ENCODE data around the gene CCDC122. TPM values are rescaled to one million over a fixed set of nuclear protein-coding genes. Genes with fewer than 3 reads are reported as not detected.

The CCDC122 gene
- not detected for polyA plus RNA-seq (2012; ENCODE audit: insufficient read length, low read depth)

GRCh38 chr13:43878892-43879754, at the start of gene CCDC122:
CCDC122 (minus strand) TSS chr13:43879740; CDS start chr13:43869376, 10,364 bp downstream.
- no peak for TF ChIP-seq SIN3A (IDR thresholded peaks at IDR 0.05; ENCODE audit: borderline replicate concordance, insufficient read depth, low read length)
- no peak for TF ChIP-seq POLR2AphosphoS5 (IDR thresholded peaks at IDR 0.05; ENCODE audit: low read depth, low read length)
- no peak for TF ChIP-seq FOXP2 (optimal IDR thresholded peaks at IDR 0.05; ENCODE audit: borderline replicate concordance, extremely low read depth, extremely low read length, insufficient read depth)
- TF ChIP-seq REST (IDR thresholded peaks at IDR 0.05; ENCODE audit: insufficient read depth in 1 of 2, low read depth in 2 of 2, low read length in 2 of 2): no peak
- TF ChIP-seq TAF1 (IDR thresholded peaks at IDR 0.05; ENCODE audit: borderline replicate concordance, insufficient read depth, low read length): no peak

DNA sequence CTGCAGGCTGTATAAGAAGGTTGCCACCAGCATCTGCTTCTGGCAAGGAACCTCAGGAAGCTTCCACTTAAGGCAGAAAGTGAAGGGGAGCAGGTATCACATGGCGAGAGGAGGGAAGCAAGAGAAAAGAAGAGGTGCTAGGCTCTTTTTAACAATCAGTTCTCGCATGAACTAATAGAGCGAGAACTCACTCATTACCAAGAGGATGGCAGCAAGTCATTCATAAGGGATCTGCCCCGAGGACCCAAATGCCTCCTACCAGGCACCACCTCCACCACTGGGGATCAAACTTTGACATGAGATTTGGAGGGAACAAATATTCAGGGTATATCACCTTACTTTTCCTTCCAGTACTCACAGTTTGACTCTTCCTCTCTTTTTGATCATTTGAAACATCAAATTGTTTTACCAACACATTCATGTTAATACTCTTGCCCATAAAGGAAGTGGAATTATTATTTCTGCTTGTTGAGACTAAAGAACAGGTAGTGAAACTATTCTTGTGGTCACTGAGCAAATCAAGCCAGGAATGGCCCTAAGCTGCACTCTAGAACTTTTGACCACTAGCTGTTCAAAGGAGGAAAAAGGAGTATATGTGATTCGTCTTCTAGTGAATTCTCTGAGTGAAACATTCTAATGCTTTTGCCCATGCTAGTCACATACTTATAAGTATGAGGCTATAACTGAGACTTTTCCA, 45.2 kb upstream of the CCDC122 start:
- no peak for TF ChIP-seq POLR2AphosphoS5 (IDR thresholded peaks at IDR 0.05; ENCODE audit: low read depth, low read length)
- TF ChIP-seq REST (IDR thresholded peaks at IDR 0.05; ENCODE audit: insufficient read depth in 1 of 2, low read depth in 2 of 2, low read length in 2 of 2): no peak
- TF ChIP-seq TAF1 (IDR thresholded peaks at IDR 0.05; ENCODE audit: borderline replicate concordance, insufficient read depth, low read length): no peak
- TF ChIP-seq SIN3A (IDR thresholded peaks at IDR 0.05; ENCODE audit: borderline replicate concordance, insufficient read depth, low read length): no peak
- no peak for TF ChIP-seq FOXP2 (optimal IDR thresholded peaks at IDR 0.05; ENCODE audit: borderline replicate concordance, extremely low read depth, extremely low read length, insufficient read depth)

DNA sequence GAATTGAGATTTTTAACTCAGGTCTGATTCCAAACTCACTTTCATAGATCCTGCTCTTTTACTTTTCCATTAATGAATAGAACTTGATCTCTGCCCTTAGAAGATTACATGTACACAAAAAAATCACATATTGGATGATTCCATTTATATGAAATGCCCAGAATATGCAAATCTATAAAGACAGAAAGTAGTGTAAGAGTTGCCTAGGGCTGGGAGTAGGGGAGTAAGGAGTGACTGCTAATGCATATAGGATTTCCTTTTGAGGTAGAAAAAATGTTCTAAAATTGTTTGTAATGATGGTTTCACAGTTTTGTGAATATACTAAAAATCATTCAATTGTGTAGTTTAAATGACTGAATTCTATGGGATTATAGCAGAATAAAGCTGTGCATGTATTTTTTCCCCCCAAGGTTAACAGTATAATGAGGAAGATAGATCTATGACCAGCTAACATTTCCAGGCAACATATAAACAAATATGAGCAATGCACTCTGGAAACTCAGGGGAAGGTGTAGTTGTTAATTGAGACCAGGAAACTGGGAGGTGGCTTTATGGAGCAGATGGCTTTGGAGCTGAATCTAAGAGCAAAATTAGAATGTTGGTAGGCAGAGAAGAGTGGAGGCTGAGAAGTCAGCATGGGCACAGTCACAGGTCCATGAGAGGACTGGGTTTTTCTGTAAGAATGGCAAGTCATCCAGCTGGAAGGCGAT, 41.6 kb upstream of the CCDC122 start:
- no peak for TF ChIP-seq FOXP2 (optimal IDR thresholded peaks at IDR 0.05; ENCODE audit: borderline replicate concordance, extremely low read depth, extremely low read length, insufficient read depth)
- TF ChIP-seq POLR2AphosphoS5 (IDR thresholded peaks at IDR 0.05; ENCODE audit: low read depth, low read length): no peak
- TF ChIP-seq REST (IDR thresholded peaks at IDR 0.05; ENCODE audit: insufficient read depth in 1 of 2, low read depth in 2 of 2, low read length in 2 of 2): no peak
- no peak for TF ChIP-seq SIN3A (IDR thresholded peaks at IDR 0.05; ENCODE audit: borderline replicate concordance, insufficient read depth, low read length)
- TF ChIP-seq TAF1 (IDR thresholded peaks at IDR 0.05; ENCODE audit: borderline replicate concordance, insufficient read depth, low read length): no peak

- TF ChIP-seq REST (IDR thresholded peaks at IDR 0.05; ENCODE audit: insufficient read depth in 1 of 2, low read depth in 2 of 2, low read length in 2 of 2): no peak
- TF ChIP-seq TAF1 (IDR thresholded peaks at IDR 0.05; ENCODE audit: borderline replicate concordance, insufficient read depth, low read length): no peak
- TF ChIP-seq POLR2AphosphoS5 (IDR thresholded peaks at IDR 0.05; ENCODE audit: low read depth, low read length): no peak
- no peak for TF ChIP-seq FOXP2 (optimal IDR thresholded peaks at IDR 0.05; ENCODE audit: borderline replicate concordance, extremely low read depth, extremely low read length, insufficient read depth)
- no peak for TF ChIP-seq SIN3A (IDR thresholded peaks at IDR 0.05; ENCODE audit: borderline replicate concordance, insufficient read depth, low read length)
Observed at GRCh38 chr13:43918636-43919035, 39.1 kb upstream of the CCDC122 start.

Data from PFSK-1 (cell line).